K562 (cell line): ENCODE data around the gene HPCAL1.

Experiments
- BACH1 ChIP-seq: fragments of 200-800 bp; sonication (Bioruptor generic); IDR thresholded peaks from 2 replicates; pipeline ENCODE4 v1.6.1; 2016; ENCODE audit warnings: missing genetic modification characterization, missing compliant biosample characterization
- CHD1 ChIP-seq: fragments of 200-600 bp; sonication (generic); IDR thresholded peaks from one replicate; pipeline ENCODE4 v1.6.1; 2012; ENCODE audit warnings: mild to moderate bottlenecking, moderate library complexity, low read length, inconsistent platforms
- ELF4 ChIP-seq: fragments of 450-650 bp; formaldehyde crosslinking; IDR thresholded peaks from 2 replicates; pipeline ENCODE4 v1.4.0; 2022; ENCODE audit warnings: missing genetic modification characterization
- EZH2 ChIP-seq: IDR thresholded peaks from 2 replicates; pipeline ENCODE4 v1.6.1; 2012; ENCODE audit warnings: low read depth, mild to moderate bottlenecking, inconsistent platforms, low read length, borderline replicate concordance
- HDAC3 ChIP-seq: fragments of 450-650 bp; IDR thresholded peaks from 2 replicates; pipeline ENCODE4 v1.6.1; 2018; ENCODE audit warnings: borderline replicate concordance, mild to moderate bottlenecking, moderate library complexity; ENCODE audit not compliant: partially characterized antibody
- PHB2 ChIP-seq: fragments of 450-650 bp; IDR thresholded peaks from 2 replicates; pipeline ENCODE4 v1.6.1; 2017; ENCODE audit warnings: low read depth
- PHF8 ChIP-seq: fragments of 200-600 bp; sonication (generic); IDR thresholded peaks from 2 replicates; pipeline ENCODE4 v1.6.1; 2012; ENCODE audit warnings: mixed run types, mild to moderate bottlenecking, inconsistent platforms, low read length, moderate library complexity, borderline replicate concordance
- SOX6 ChIP-seq: fragments of 450-650 bp; IDR thresholded peaks from 2 replicates; pipeline ENCODE4 v1.6.1; 2014; ENCODE audit warnings: mild to moderate bottlenecking
- TBP ChIP-seq: optimal IDR thresholded peaks from 2 replicates; pipeline ENCODE3; 2011; ENCODE audit warnings: low read depth, low read length, improper control_type of control experiment
- YY1 ChIP-seq, 3 experiments: IDR thresholded peaks; 2 replicates each; pipeline ENCODE4 v1.6.1; 2011; ENCODE audit warnings: low read length in 2 of 3, mild to moderate bottlenecking in 2 of 3, moderate library complexity in 2 of 3, borderline replicate concordance in 1 of 3, control low read depth in 1 of 3, low read depth in 1 of 3; ENCODE audit not compliant: insufficient read depth in 3 of 3, insufficient replicate concordance in 2 of 3, control insufficient read depth in 1 of 3, insufficient read length in 1 of 3; ENCODE audit errors: extremely low read depth in 1 of 3
- ZNF224 ChIP-seq: sonication (generic); formaldehyde crosslinking; IDR thresholded peaks from 2 replicates; pipeline ENCODE4 v1.8.0; 2022; ENCODE audit warnings: mild to moderate bottlenecking, missing genetic modification reagents
- ZNF232 ChIP-seq: sonication (generic); formaldehyde crosslinking; IDR thresholded peaks from 2 replicates; pipeline ENCODE4 v1.8.0; 2022; ENCODE audit warnings: mild to moderate bottlenecking, missing genetic modification reagents
- TF ChIP-seq, protein P1 (sequence below), 3 experiments: IDR thresholded peaks in 2 of 3; conservative IDR thresholded peaks in 1 of 3; 2 replicates each; pipeline ENCODE4 v1.5.1; 2011 to 2012; ENCODE audit warnings: low read length in 3 of 3, mild to moderate bottlenecking in 3 of 3, control low read depth in 2 of 3, improper control_type of control experiment in 1 of 3, inconsistent platforms in 1 of 3, low read depth in 1 of 3, mixed read lengths in 1 of 3, moderate library complexity in 1 of 3; ENCODE audit not compliant: insufficient read depth in 2 of 3
- TF ChIP-seq, protein P2 (sequence below): sonication (generic); formaldehyde crosslinking; IDR thresholded peaks from 2 replicates; pipeline ENCODE4 v1.8.1; 2023; ENCODE audit warnings: missing genetic modification reagents, mild to moderate bottlenecking, borderline replicate concordance

DNA sequence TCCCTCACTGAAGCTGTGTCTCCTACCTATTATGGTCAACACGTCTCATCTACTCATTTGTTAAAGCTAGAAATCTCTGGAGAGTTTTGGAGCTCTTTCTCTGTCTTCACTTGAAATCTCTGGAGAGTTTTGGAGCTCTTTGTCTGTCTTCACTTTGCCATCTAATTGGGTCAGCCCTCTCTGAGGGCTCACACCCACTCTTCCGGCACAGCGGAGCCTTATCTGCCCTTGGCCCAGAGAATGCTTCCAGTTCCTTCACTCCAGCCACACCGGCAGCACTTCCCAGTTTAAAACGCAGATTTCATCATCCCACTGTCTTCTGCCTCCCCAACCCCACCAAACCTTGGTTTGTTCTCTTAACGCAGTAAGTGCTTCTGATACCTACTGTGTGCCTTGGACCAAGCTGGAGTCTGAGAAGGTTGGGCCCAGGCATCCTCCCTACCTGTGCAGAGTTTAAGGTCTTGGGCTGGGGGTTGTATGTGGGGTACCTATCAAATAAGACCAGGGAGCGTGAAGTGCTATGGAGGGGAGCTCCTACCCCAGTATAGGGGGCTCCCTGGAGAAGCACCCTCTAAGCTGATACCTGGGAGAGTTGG, 5.0 kb downstream of the HPCAL1 start:
- TF ChIP-seq PHB2 (no peak), SOX6 (peak; percentile 75), PHF8 (peak; percentile 11; the same call in 1 of the 2 replicates), EZH2 (no peak), BACH1 (tag) (no peak), ZNF224 (CRISPR knock-in tag) (no peak), YY1 (IDR thresholded peaks at IDR 0.05; ENCODE audit: borderline replicate concordance in 1 of 3, control insufficient read depth in 1 of 3, extremely low read depth in 1 of 3, insufficient read depth in 3 of 3, insufficient read length in 1 of 3, insufficient replicate concordance in 2 of 3, low read depth in 1 of 3, low read length in 2 of 3) (no peak), ELF4 (CRISPR knock-in tag) (no peak), CHD1 (no peak), HDAC3 (no peak), ZNF232 (CRISPR knock-in tag) (no peak), TBP (peak; percentile 29)
- TF ChIP-seq, protein P1, sequence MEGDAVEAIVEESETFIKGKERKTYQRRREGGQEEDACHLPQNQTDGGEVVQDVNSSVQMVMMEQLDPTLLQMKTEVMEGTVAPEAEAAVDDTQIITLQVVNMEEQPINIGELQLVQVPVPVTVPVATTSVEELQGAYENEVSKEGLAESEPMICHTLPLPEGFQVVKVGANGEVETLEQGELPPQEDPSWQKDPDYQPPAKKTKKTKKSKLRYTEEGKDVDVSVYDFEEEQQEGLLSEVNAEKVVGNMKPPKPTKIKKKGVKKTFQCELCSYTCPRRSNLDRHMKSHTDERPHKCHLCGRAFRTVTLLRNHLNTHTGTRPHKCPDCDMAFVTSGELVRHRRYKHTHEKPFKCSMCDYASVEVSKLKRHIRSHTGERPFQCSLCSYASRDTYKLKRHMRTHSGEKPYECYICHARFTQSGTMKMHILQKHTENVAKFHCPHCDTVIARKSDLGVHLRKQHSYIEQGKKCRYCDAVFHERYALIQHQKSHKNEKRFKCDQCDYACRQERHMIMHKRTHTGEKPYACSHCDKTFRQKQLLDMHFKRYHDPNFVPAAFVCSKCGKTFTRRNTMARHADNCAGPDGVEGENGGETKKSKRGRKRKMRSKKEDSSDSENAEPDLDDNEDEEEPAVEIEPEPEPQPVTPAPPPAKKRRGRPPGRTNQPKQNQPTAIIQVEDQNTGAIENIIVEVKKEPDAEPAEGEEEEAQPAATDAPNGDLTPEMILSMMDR (IDR thresholded peaks at IDR 0.05 in 2 of 3, conservative IDR thresholded peaks at IDR 0.05 in 1 of 3; ENCODE audit: insufficient read depth in 2 of 3, low read depth in 1 of 3, low read length in 3 of 3), result no peak
- TF ChIP-seq, protein P2, sequence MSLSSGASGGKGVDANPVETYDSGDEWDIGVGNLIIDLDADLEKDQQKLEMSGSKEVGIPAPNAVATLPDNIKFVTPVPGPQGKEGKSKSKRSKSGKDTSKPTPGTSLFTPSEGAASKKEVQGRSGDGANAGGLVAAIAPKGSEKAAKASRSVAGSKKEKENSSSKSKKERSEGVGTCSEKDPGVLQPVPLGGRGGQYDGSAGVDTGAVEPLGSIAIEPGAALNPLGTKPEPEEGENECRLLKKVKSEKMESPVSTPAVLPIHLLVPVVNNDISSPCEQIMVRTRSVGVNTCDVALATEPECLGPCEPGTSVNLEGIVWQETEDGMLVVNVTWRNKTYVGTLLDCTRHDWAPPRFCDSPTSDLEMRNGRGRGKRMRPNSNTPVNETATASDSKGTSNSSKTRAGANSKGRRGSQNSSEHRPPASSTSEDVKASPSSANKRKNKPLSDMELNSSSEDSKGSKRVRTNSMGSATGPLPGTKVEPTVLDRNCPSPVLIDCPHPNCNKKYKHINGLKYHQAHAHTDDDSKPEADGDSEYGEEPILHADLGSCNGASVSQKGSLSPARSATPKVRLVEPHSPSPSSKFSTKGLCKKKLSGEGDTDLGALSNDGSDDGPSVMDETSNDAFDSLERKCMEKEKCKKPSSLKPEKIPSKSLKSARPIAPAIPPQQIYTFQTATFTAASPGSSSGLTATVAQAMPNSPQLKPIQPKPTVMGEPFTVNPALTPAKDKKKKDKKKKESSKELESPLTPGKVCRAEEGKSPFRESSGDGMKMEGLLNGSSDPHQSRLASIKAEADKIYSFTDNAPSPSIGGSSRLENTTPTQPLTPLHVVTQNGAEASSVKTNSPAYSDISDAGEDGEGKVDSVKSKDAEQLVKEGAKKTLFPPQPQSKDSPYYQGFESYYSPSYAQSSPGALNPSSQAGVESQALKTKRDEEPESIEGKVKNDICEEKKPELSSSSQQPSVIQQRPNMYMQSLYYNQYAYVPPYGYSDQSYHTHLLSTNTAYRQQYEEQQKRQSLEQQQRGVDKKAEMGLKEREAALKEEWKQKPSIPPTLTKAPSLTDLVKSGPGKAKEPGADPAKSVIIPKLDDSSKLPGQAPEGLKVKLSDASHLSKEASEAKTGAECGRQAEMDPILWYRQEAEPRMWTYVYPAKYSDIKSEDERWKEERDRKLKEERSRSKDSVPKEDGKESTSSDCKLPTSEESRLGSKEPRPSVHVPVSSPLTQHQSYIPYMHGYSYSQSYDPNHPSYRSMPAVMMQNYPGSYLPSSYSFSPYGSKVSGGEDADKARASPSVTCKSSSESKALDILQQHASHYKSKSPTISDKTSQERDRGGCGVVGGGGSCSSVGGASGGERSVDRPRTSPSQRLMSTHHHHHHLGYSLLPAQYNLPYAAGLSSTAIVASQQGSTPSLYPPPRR (CRISPR knock-in tag), result no peak
